H1 (cell line): ENCODE measurements around the gene ZBTB44. TPM values are rescaled to one million over a fixed set of nuclear protein-coding genes. Genes with fewer than 3 reads are reported as not detected.

ENCODE experiments used
- JUND ChIP-seq: IDR thresholded peaks from 2 replicates; pipeline ENCODE4 v1.6.1; 2011; ENCODE audit warnings: mild to moderate bottlenecking, improper control_type of control experiment, low read length
- KDM5A ChIP-seq: fragments of 200-600 bp; IDR thresholded peaks from 2 replicates; pipeline ENCODE4 v1.7.1; 2012; ENCODE audit warnings: mild to moderate bottlenecking, low read length, inconsistent platforms, mixed read lengths
- NRF1 ChIP-seq: IDR thresholded peaks from 2 replicates; pipeline ENCODE4 v1.6.1; 2011; ENCODE audit warnings: mild to moderate bottlenecking, low read depth, low read length, improper control_type of control experiment
- PHF8 ChIP-seq: fragments of 200-600 bp; sonication (generic); conservative IDR thresholded peaks from 2 replicates; pipeline ENCODE4 v1.7.1; 2012; ENCODE audit warnings: low read depth, mild to moderate bottlenecking, inconsistent platforms, low read length, moderate library complexity
- RXRA ChIP-seq: IDR thresholded peaks from 2 replicates; pipeline ENCODE4 v1.6.1; 2011; ENCODE audit warnings: low read depth, mild to moderate bottlenecking, low read length, moderate library complexity; ENCODE audit not compliant: insufficient read depth
- SP1 ChIP-seq: IDR thresholded peaks from 2 replicates; pipeline ENCODE4 v1.6.1; 2011; ENCODE audit warnings: low read depth, low read length
- polyA plus RNA-seq, 7 experiments: library from polyadenylated mRNA; depleted of rRNA in 3 of 7; stranded (reverse) in 5 of 7; unstranded in 2 of 7; fragments of >200 nt in 5 of 7; fragments of 200-250 nt in 2 of 7; gene quantifications; 1 replicate in 5 of 7; 2 replicates in 1 of 7; 4 replicates in 1 of 7; pipeline versions ENCODE4 v1.2.1 to v1.2.3, GENCODE V29; 2011 to 2013; ENCODE audit warnings: missing spikeins in 2 of 7, mixed read lengths in 2 of 7
- total RNA-seq: library from RNA; stranded (reverse); fragmentation: NEBNext Ultra II Directional; extraction: Animal tissue kit (Norgen Biotek cat#: 25700); gene quantifications from 2 replicates; pipeline ENCODE4 v1.2.1, GENCODE V29; 2021

Gene ZBTB44
- total and polyA plus RNA-seq, 2 of the 8 experiments (the other 6 are each of a cell fraction or from before 2014, with no cell fraction given): 37.2 to 158 TPM

DNA sequence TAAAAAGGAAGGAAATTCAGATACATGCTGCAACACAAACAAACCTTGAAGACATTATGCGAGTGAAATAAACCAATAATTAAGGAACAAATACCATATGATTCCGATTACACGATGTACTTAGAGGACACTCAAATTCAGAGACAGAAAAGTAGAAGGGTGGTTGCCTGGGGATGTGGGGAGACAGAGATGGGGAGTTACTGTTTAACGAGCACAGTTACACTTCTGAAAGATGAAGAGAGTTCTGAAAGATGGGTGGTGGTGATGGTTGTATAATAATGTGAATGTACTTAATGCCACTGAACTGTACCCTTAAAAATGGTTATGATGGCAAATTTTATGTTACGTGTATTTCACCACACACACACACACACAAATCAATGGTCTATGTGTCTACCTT lies 14.7 kb downstream of the ZBTB44 start (continued):
- TF ChIP-seq RXRA (no peak), SP1 (no peak), PHF8 (no peak), JUND (no peak), KDM5A (no peak), NRF1 (no peak)
